Vagina (tissue), 2 donors: ENCODE results near the gene RFX7. TPM values are rescaled to one million over a fixed set of nuclear protein-coding genes. Genes with fewer than 3 reads are reported as not detected.

Source experiments
- DNase-seq, 2 donors: peaks; one replicate each; pipeline ENCODE4 v3.0.0-alpha.2; 2017; ENCODE audit errors: extremely low spot score in 2 of 2
- H3K27ac ChIP-seq: fragments of 200-600 bp; sonication (generic); one replicate; pipeline ENCODE4 v1.5.1; 2019
- H3K27me3 ChIP-seq: fragments of 200-600 bp; sonication (generic); one replicate; pipeline ENCODE4 v1.5.1; 2019
- H3K36me3 ChIP-seq, 2 donors: fragments of 200-600 bp; sonication (generic); one replicate each; pipeline ENCODE4 v1.5.1; 2017 to 2019
- H3K4me1 ChIP-seq: fragments of 200-600 bp; sonication (generic); one replicate; pipeline ENCODE4 v1.5.1; 2019
- H3K4me3 ChIP-seq, 2 donors: fragments of 200-600 bp; sonication (generic); 1 replicate in 1 of 2; 2 replicates in 1 of 2; pipeline ENCODE4 v1.5.1; 2016 to 2019
- H3K9me3 ChIP-seq: fragments of 200-600 bp; sonication (generic); one replicate; pipeline ENCODE4 v1.5.1; 2019
- CTCF ChIP-seq, 3 experiments: fragments of 450-650 bp in 2 of 3; fragments of 200-600 bp in 1 of 3; sonication (generic) in 1 of 3; IDR thresholded peaks; one replicate each; pipeline ENCODE4 v1.5.1; 2017 to 2019; ENCODE audit warnings: antibody characterized with exemption in 3 of 3, mild to moderate bottlenecking in 2 of 3, moderate library complexity in 2 of 3
- POLR2A ChIP-seq, 2 donors: fragments of 450-650 bp; IDR thresholded peaks; one replicate each; pipeline ENCODE4 v1.6.1; 2017; ENCODE audit warnings: antibody characterized with exemption in 2 of 2, mild to moderate bottlenecking in 2 of 2, moderate library complexity in 2 of 2
- POLR2AphosphoS5 ChIP-seq, 2 donors: sonication (generic); formaldehyde crosslinking; IDR thresholded peaks; one replicate each; pipeline ENCODE4 v1.9.0; 2017; ENCODE audit warnings: antibody characterized with exemption in 2 of 2, mild to moderate bottlenecking in 2 of 2, low read depth in 1 of 2; ENCODE audit not compliant: insufficient read depth in 1 of 2
- intact Hi-C: fragments of 100-400 bp; cut with DNase I; formaldehyde crosslinking; loops from one replicate; pipeline ENCODE4 v1.15.1; 2023
- total RNA-seq: library from RNA; depleted of rRNA; stranded (reverse); fragments of >200 nt; gene quantifications from one replicate; pipeline ENCODE4 v1.2.3, GENCODE V29; 2016

The RFX7 gene
- total RNA-seq, 1 donor from 2014 or later, result 15.5 TPM

- no peaks in the 10 kb centered on the region for H3K27me3 ChIP-seq
- no peaks in the 10 kb centered on the region for H3K36me3 ChIP-seq
- intact Hi-C loops, result no loop called here
- peaks cover 36% of the 10 kb centered on the region for H3K4me1 ChIP-seq
- TF ChIP-seq CTCF (IDR thresholded peaks at IDR 0.05) (no peak), POLR2A (IDR thresholded peaks at IDR 0.05) (no peak), POLR2AphosphoS5 (IDR thresholded peaks at IDR 0.05; ENCODE audit: insufficient read depth in 1 of 2, low read depth in 1 of 2) (no peak)
- H3K4me3 ChIP-seq, result no peak overlapping the region
- no peak overlapping the region for H3K27ac ChIP-seq
- no peak for DNase-seq
- no peaks in the 10 kb centered on the region for H3K9me3 ChIP-seq
Measured at GRCh38 chr15:56202701-56203100, 41.0 kb downstream of the RFX7 start.

GRCh38 chr15:56199038-56199437, 44.6 kb downstream of the RFX7 start:
- H3K27ac ChIP-seq, result no peak overlapping the region
- TF ChIP-seq POLR2A (IDR thresholded peaks at IDR 0.05), result no peak
- TF ChIP-seq POLR2AphosphoS5 (IDR thresholded peaks at IDR 0.05; ENCODE audit: insufficient read depth in 1 of 2, low read depth in 1 of 2), result no peak
- no peak for TF ChIP-seq CTCF (IDR thresholded peaks at IDR 0.05)
- no peaks in the 10 kb centered on the region for H3K9me3 ChIP-seq
- H3K27me3 ChIP-seq, result no peaks in the 10 kb centered on the region
- intact Hi-C loops, result no loop called here
- H3K4me3 ChIP-seq, result no peak overlapping the region
- no peak for DNase-seq
- peaks cover 7% of the 10 kb centered on the region for H3K4me1 ChIP-seq
- H3K36me3 ChIP-seq, result no peaks in the 10 kb centered on the region

- H3K4me1 ChIP-seq, result peaks cover 4% of the 10 kb centered on the region
- intact Hi-C loops, result no loop called here
- no peak overlapping the region for H3K4me3 ChIP-seq
- DNase-seq, result no peak
- H3K36me3 ChIP-seq, result no peaks in the 10 kb centered on the region
- no peak for TF ChIP-seq POLR2A (IDR thresholded peaks at IDR 0.05)
- no peak for TF ChIP-seq POLR2AphosphoS5 (IDR thresholded peaks at IDR 0.05; ENCODE audit: insufficient read depth in 1 of 2, low read depth in 1 of 2)
- no peak for TF ChIP-seq CTCF (IDR thresholded peaks at IDR 0.05)
- no peak overlapping the region for H3K27ac ChIP-seq
- H3K27me3 ChIP-seq, result no peaks in the 10 kb centered on the region
- no peaks in the 10 kb centered on the region for H3K9me3 ChIP-seq
Measured at GRCh38 chr15:56194035-56194434, 49.6 kb downstream of the RFX7 start.

- Histone ChIP-seq H3K36me3 (no peaks in the 10 kb centered on the region), H3K9me3 (no peaks in the 10 kb centered on the region), H3K4me1 (peaks cover 4% of the 10 kb centered on the region), H3K4me3 (no peak overlapping the region), H3K27me3 (no peaks in the 10 kb centered on the region), H3K27ac (no peak overlapping the region)
- no peak for DNase-seq
- intact Hi-C loops, result no loop called here
- TF ChIP-seq CTCF (IDR thresholded peaks at IDR 0.05), result no peak
Measured at GRCh38 chr15:56192659-56193442, 50.8 kb downstream of the RFX7 start.

GRCh38 chr15:56187665-56188064, 56.0 kb downstream of the RFX7 start:
- intact Hi-C loops, result no loop called here
- Histone ChIP-seq H3K36me3 (no peaks in the 10 kb centered on the region), H3K4me3 (no peak overlapping the region), H3K9me3 (no peaks in the 10 kb centered on the region), H3K4me1 (peaks cover 4% of the 10 kb centered on the region), H3K27me3 (no peaks in the 10 kb centered on the region), H3K27ac (no peak overlapping the region)
- TF ChIP-seq CTCF (IDR thresholded peaks at IDR 0.05), result no peak
- TF ChIP-seq POLR2AphosphoS5 (IDR thresholded peaks at IDR 0.05; ENCODE audit: insufficient read depth in 1 of 2, low read depth in 1 of 2), result no peak
- no peak for TF ChIP-seq POLR2A (IDR thresholded peaks at IDR 0.05)
- no peak for DNase-seq
